Body of pancreas (tissue), 4 donors: ENCODE results near the gene PRDM8.

Experiments used
- POLR2A ChIP-seq, 3 donors: fragments of 450-650 bp; IDR thresholded peaks; one replicate each; pipeline ENCODE4 v1.6.1; 2016; ENCODE audit warnings: antibody characterized with exemption in 3 of 3, mild to moderate bottlenecking in 2 of 3
- TF ChIP-seq, protein P1 (sequence below), 7 experiments: fragments of 450-650 bp in 4 of 7; fragments of 200-600 bp in 3 of 7; sonication (generic) in 3 of 7; IDR thresholded peaks; one replicate each; pipeline ENCODE4 v1.5.1; 2016 to 2019; ENCODE audit warnings: antibody characterized with exemption in 7 of 7

DNA sequence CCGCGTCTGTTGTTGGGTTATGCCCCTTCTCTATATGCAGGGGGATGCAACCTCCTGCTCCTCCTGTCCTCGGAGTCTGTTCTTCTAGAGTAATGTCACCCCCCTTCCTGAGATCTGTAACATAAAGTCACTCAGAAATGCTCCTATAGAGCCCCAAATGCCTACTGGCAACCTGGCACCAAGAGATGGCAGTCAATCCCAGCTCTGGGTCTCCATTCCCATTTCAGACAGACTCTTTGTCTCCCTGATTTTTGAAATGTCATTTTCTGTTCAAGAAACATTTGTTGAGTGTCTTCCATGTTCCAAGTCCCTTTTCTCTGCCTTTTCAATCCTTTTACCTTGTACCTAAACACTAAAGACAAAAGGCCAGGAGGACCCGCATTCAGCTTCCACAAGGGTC lies 9.6 kb upstream of the PRDM8 start:
- TF ChIP-seq, protein P1, sequence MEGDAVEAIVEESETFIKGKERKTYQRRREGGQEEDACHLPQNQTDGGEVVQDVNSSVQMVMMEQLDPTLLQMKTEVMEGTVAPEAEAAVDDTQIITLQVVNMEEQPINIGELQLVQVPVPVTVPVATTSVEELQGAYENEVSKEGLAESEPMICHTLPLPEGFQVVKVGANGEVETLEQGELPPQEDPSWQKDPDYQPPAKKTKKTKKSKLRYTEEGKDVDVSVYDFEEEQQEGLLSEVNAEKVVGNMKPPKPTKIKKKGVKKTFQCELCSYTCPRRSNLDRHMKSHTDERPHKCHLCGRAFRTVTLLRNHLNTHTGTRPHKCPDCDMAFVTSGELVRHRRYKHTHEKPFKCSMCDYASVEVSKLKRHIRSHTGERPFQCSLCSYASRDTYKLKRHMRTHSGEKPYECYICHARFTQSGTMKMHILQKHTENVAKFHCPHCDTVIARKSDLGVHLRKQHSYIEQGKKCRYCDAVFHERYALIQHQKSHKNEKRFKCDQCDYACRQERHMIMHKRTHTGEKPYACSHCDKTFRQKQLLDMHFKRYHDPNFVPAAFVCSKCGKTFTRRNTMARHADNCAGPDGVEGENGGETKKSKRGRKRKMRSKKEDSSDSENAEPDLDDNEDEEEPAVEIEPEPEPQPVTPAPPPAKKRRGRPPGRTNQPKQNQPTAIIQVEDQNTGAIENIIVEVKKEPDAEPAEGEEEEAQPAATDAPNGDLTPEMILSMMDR (IDR thresholded peaks at IDR 0.05): no peak
- no peak for TF ChIP-seq POLR2A (IDR thresholded peaks at IDR 0.05)
